Activated CD4-positive, CD25-positive, alpha-beta regulatory T cell treated with anti-CD3 and anti-CD28 coated beads, Interleukin-2, amount 50 U/mL, for 24 hours (primary cell): ENCODE measurements around the gene ENTPD7.
A peak's percentile ranks its signal among the peaks of the same experiment; 100 is the strongest.

Experiments
- ATAC-seq, 2 donors: fragments of 150-1000 bp; cut with Tn5 transposase; one replicate each; pipeline ENCODE4 v1.10.0; 2021; ENCODE audit warnings: mild to moderate bottlenecking in 1 of 2, moderate library complexity in 1 of 2

Gene ENTPD7

GRCh38 chr10:99648717-99649116, 10.6 kb upstream of the ENTPD7 start:
- ATAC-seq: no peak

- ATAC-seq: no peak
Observed at GRCh38 chr10:99652800-99653390, 6.4 kb upstream of the ENTPD7 start.

- ATAC-seq: no peak
Observed at GRCh38 chr10:99654390-99655175, 4.7 kb upstream of the ENTPD7 start.

- no peak for ATAC-seq
Observed at GRCh38 chr10:99656199-99657064, 2.9 kb upstream of the ENTPD7 start.

GRCh38 chr10:99658622-99659030, 683 bp upstream of the ENTPD7 start:
- peak in 1 of 2 donors; percentile 2 for ATAC-seq

GRCh38 chr10:99659868-99660366, 608 bp downstream of the ENTPD7 start:
- ATAC-seq: no peak

- no peak for ATAC-seq
Observed at GRCh38 chr10:99660662-99661376, 1.5 kb downstream of the ENTPD7 start.

GRCh38 chr10:99661377-99661763, 2.1 kb downstream of the ENTPD7 start:
- ATAC-seq: no peak

- ATAC-seq: no peak
Observed at GRCh38 chr10:99665304-99665703, 6.0 kb downstream of the ENTPD7 start.

GRCh38 chr10:99667108-99667751, 7.9 kb downstream of the ENTPD7 start:
- ATAC-seq: no peak

GRCh38 chr10:99671386-99671785, 12.1 kb downstream of the ENTPD7 start:
- ATAC-seq: no peak

- peak in 1 of 2 donors; percentile 30 for ATAC-seq
Observed at GRCh38 chr10:99672884-99673283, 13.6 kb downstream of the ENTPD7 start.

GRCh38 chr10:99673492-99673891, 14.2 kb downstream of the ENTPD7 start:
- no peak for ATAC-seq

GRCh38 chr10:99674762-99675161, 15.5 kb downstream of the ENTPD7 start:
- no peak for ATAC-seq

- no peak for ATAC-seq
Observed at GRCh38 chr10:99676426-99676825, 17.1 kb downstream of the ENTPD7 start.

- no peak for ATAC-seq
Observed at GRCh38 chr10:99676895-99677294, 17.6 kb downstream of the ENTPD7 start.

GRCh38 chr10:99678921-99679320, 19.6 kb downstream of the ENTPD7 start:
- ATAC-seq: no peak

- no peak for ATAC-seq
Observed at GRCh38 chr10:99681553-99681952, 22.2 kb downstream of the ENTPD7 start.

- no peak for ATAC-seq
Observed at GRCh38 chr10:99682032-99682431, 22.7 kb downstream of the ENTPD7 start.

- ATAC-seq: peak in 1 of 2 donors; percentile 36
Observed at GRCh38 chr10:99682752-99683151, 23.4 kb downstream of the ENTPD7 start.

- peak in 1 of 2 donors; percentile 17 for ATAC-seq
Observed at GRCh38 chr10:99685597-99685967, 26.3 kb downstream of the ENTPD7 start.

- ATAC-seq: no peak
Observed at GRCh38 chr10:99689461-99689860, 30.2 kb downstream of the ENTPD7 start.
